ENCODE measurements around the gene B3GALT6. TPM values are rescaled to one million over a fixed set of nuclear protein-coding genes. Genes with fewer than 3 reads are reported as not detected.
"Not testable (repeated sequence)": the region's sequence is repeated elsewhere in the genome, so short reads cannot be mapped to it uniquely, and the experiment has no call there.

The B3GALT6 gene
- total RNA-seq, 1 donor from 2014 or later = 30.2 TPM

GRCh38 chr1:1187938-1188337 is 44.1 kb upstream of the B3GALT6 start:
- Mint-ChIP-seq H3K9me3 (peaks cover 5% of the 10 kb centered on the region), H3K27me3 (peaks cover 3% of the 10 kb centered on the region), H3K4me3 (no peak overlapping the region), H3K36me3 (no peaks in the 10 kb centered on the region), H3K27ac (no peak overlapping the region), H3K4me1 (ENCODE audit: unreplicated experiment) (no peaks in the 10 kb centered on the region)
- no peak for DNase-seq (ENCODE audit: extremely low spot score, unreplicated experiment)
- TF ChIP-seq, protein P1, sequence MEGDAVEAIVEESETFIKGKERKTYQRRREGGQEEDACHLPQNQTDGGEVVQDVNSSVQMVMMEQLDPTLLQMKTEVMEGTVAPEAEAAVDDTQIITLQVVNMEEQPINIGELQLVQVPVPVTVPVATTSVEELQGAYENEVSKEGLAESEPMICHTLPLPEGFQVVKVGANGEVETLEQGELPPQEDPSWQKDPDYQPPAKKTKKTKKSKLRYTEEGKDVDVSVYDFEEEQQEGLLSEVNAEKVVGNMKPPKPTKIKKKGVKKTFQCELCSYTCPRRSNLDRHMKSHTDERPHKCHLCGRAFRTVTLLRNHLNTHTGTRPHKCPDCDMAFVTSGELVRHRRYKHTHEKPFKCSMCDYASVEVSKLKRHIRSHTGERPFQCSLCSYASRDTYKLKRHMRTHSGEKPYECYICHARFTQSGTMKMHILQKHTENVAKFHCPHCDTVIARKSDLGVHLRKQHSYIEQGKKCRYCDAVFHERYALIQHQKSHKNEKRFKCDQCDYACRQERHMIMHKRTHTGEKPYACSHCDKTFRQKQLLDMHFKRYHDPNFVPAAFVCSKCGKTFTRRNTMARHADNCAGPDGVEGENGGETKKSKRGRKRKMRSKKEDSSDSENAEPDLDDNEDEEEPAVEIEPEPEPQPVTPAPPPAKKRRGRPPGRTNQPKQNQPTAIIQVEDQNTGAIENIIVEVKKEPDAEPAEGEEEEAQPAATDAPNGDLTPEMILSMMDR (conservative IDR thresholded peaks at IDR 0.05) = no peak

- Mint-ChIP-seq H3K36me3 (no peaks in the 10 kb centered on the region), H3K27ac (no peak overlapping the region), H3K9me3 (peaks cover 5% of the 10 kb centered on the region), H3K4me3 (no peak overlapping the region), H3K27me3 (peaks cover 3% of the 10 kb centered on the region), H3K4me1 (ENCODE audit: unreplicated experiment) (no peaks in the 10 kb centered on the region)
- TF ChIP-seq, protein P1 (conservative IDR thresholded peaks at IDR 0.05) = no peak
- no peak for DNase-seq (ENCODE audit: extremely low spot score, unreplicated experiment)
Observed at GRCh38 chr1:1189111-1189510, 42.9 kb upstream of the B3GALT6 start.

DNA sequence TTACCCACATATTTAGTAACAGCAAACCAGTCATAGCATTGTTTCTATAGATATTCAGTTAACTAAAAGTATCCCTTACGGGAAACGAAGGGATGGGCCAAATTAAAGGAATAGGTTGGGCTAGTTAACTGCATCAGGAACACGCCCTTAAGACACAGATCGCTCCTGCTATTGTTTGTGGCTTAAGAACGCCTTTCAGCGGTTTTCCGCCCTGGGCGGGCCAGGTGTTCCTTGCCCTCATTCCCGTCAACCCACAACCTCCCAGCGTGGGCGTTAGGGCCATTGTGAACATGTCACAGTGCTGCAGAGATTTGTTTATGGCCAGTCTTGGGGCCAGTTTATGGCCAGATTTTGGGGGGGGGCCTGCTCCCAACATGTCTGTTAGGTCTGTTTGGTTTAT is 40.3 kb upstream of the B3GALT6 start:
- Mint-ChIP-seq H3K4me3 (no peak overlapping the region), H3K27ac (no peak overlapping the region), H3K27me3 (peaks cover 3% of the 10 kb centered on the region), H3K36me3 (no peaks in the 10 kb centered on the region), H3K4me1 (ENCODE audit: unreplicated experiment) (no peaks in the 10 kb centered on the region), H3K9me3 (peaks cover 12% of the 10 kb centered on the region)
- no peak for DNase-seq (ENCODE audit: extremely low spot score, unreplicated experiment)
- TF ChIP-seq, protein P1 (conservative IDR thresholded peaks at IDR 0.05) = no peak

GRCh38 chr1:1194723-1195122 is 37.3 kb upstream of the B3GALT6 start:
- peaks cover 12% of the 10 kb centered on the region for H3K9me3 Mint-ChIP-seq
- no peaks in the 10 kb centered on the region for H3K36me3 Mint-ChIP-seq
- H3K27ac Mint-ChIP-seq = no peak overlapping the region
- DNase-seq (ENCODE audit: extremely low spot score, unreplicated experiment) = no peak
- H3K4me1 Mint-ChIP-seq (ENCODE audit: unreplicated experiment) = no peaks in the 10 kb centered on the region
- H3K4me3 Mint-ChIP-seq = no peak overlapping the region
- H3K27me3 Mint-ChIP-seq = peaks cover 3% of the 10 kb centered on the region
- TF ChIP-seq, protein P1 (conservative IDR thresholded peaks at IDR 0.05) = no peak

DNA sequence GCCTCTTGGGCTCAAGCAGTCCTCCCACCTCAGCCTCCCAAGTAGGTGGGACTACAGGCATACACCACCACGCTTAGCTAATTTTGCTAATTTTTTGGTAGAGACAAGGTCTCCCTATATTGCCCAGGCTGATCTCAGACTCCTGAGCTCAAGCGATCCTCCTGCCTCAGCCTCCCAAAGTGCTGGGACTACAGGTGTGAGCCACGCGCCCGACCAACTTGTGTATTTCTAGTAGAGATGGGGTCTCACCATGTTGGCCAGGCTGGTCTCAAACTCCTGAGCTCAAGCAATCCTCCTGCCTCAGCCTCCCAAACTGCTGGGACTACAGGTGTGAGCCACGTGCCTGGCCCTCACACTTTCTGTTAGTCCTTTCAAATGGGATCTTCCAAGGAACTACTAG is 36.3 kb upstream of the B3GALT6 start:
- H3K27me3 Mint-ChIP-seq; DNase-seq (ENCODE audit: extremely low spot score, unreplicated experiment); H3K4me1 Mint-ChIP-seq (ENCODE audit: unreplicated experiment); H3K4me3 Mint-ChIP-seq; H3K27ac Mint-ChIP-seq; H3K36me3 Mint-ChIP-seq: not testable (repeated sequence)
- peaks cover 12% of the 10 kb centered on the region for H3K9me3 Mint-ChIP-seq

DNA sequence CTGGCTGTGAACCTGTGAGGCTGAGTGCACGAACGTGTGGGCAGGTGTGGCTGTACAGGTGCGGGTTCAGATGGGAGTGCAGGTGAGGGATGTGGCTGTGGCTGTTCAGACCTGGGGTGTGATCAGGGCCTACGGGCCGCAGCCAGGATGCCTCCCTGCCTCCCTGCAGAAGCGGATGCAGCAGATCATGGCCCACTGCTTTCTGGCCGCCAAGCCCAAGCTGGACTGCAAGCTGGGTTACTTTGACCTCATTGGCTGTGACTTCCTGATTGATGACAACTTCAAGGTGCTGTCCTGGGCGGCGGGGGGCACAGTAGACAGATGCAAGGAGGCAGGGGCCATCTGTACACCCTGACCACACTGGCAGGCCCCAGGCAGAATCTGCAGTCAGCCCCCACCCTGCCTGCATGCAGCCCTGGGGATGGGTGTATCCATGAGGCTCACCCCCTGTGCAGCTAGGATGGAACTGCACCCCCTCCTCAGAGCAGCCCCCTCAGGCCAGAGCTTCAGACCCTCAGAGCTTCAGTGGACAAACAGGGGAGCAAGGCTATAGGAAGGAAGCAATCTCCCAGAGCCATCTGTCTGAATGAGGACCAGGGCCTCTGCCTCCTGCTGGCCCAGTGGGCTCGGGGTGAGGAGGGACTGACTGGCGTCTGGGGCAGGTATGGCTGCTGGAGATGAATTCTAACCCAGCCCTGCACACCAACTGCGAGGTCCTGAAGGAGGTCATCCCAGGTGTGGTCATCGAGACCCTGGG is 35.4 kb upstream of the B3GALT6 start:
- TF ChIP-seq, protein P1 (conservative IDR thresholded peaks at IDR 0.05) = no peak
- DNase-seq (ENCODE audit: extremely low spot score, unreplicated experiment) = no peak
- peaks cover 12% of the 10 kb centered on the region for H3K9me3 Mint-ChIP-seq
- no peaks in the 10 kb centered on the region for H3K4me1 Mint-ChIP-seq (ENCODE audit: unreplicated experiment)
- H3K36me3 Mint-ChIP-seq = no peaks in the 10 kb centered on the region
- no peak overlapping the region for H3K27ac Mint-ChIP-seq
- no peak overlapping the region for H3K4me3 Mint-ChIP-seq
- H3K27me3 Mint-ChIP-seq = no peaks in the 10 kb centered on the region
